HG03457 (cell line): ENCODE results near the gene ALG8.

ENCODE experiments used
- ATAC-seq: cut with Tn5 transposase; IDR thresholded peaks from one replicate; pipeline ENCODE4 v1.9.1; 2021; ENCODE audit warnings: moderate number of reproducible peaks; ENCODE audit not compliant: unreplicated experiment

Gene ALG8

GRCh38 chr11:78160557-78160956 is 21.1 kb upstream of the ALG8 start:
- ATAC-seq, result no peak

GRCh38 chr11:78158987-78159652 is 19.7 kb upstream of the ALG8 start:
- ATAC-seq, result no peak

- ATAC-seq, result no peak
Observed at GRCh38 chr11:78156127-78156844, 16.9 kb upstream of the ALG8 start.

- ATAC-seq, result no peak
Observed at GRCh38 chr11:78151804-78152203, 12.4 kb upstream of the ALG8 start.

GRCh38 chr11:78150754-78151153 is 11.3 kb upstream of the ALG8 start:
- no peak for ATAC-seq

GRCh38 chr11:78150346-78150745 is 10.9 kb upstream of the ALG8 start:
- ATAC-seq, result no peak

GRCh38 chr11:78149646-78150045 is 10.2 kb upstream of the ALG8 start:
- no peak for ATAC-seq

GRCh38 chr11:78147807-78148206 is 8.4 kb upstream of the ALG8 start:
- ATAC-seq, result no peak

- no peak for ATAC-seq
Observed at GRCh38 chr11:78145511-78146025, 6.1 kb upstream of the ALG8 start.

GRCh38 chr11:78140392-78141077 is 1.1 kb upstream of the ALG8 start:
- ATAC-seq, result no peak

- peak; percentile 26 for ATAC-seq
Observed at GRCh38 chr11:78138694-78139421, 568 bp downstream of the ALG8 start.

GRCh38 chr11:78138291-78138690 is 1.1 kb downstream of the ALG8 start:
- no peak for ATAC-seq

GRCh38 chr11:78132475-78132874 is 7.0 kb downstream of the ALG8 start:
- no peak for ATAC-seq

GRCh38 chr11:78131956-78132355 is 7.5 kb downstream of the ALG8 start:
- ATAC-seq, result no peak

- ATAC-seq, result no peak
Observed at GRCh38 chr11:78127403-78127802, 12.0 kb downstream of the ALG8 start.

GRCh38 chr11:78112582-78113275 is 26.7 kb downstream of the ALG8 start:
- no peak for ATAC-seq

- ATAC-seq, result no peak
Observed at GRCh38 chr11:78111298-78111697, 28.1 kb downstream of the ALG8 start.

GRCh38 chr11:78110830-78111229 is 28.6 kb downstream of the ALG8 start:
- ATAC-seq, result no peak

- ATAC-seq, result no peak
Observed at GRCh38 chr11:78110351-78110750, 29.1 kb downstream of the ALG8 start.
